ENCODE measurements around the gene ZDHHC11B.
"Not testable (repeated sequence)": the region's sequence is repeated elsewhere in the genome, so short reads cannot be mapped to it uniquely, and the experiment has no call there.

ZDHHC11B gene

GRCh38 chr5:765948-766631, 18.4 kb downstream of the ZDHHC11B start:
- 89 to 93% methylated on average over 16 to 18 of the region's 18 CpGs for WGBS, 2 experiments (ENCODE audit: insufficient coverage in 2 of 2)
- Histone ChIP-seq H3K27ac (ENCODE audit: low read depth, low read length, severe bottlenecking) (no peak overlapping the region), H3K4me1 (ENCODE audit: control insufficient read depth, insufficient read depth, low read length, poor library complexity, severe bottlenecking) (no peaks in the 10 kb centered on the region), H3K36me3 (ENCODE audit: control insufficient read depth, insufficient read depth, low read length) (no peaks in the 10 kb centered on the region), H3K9me3 (ENCODE audit: control insufficient read depth, low read length) (no peaks in the 10 kb centered on the region), H3K4me3 (ENCODE audit: extremely low read depth, insufficient read depth, low read length, poor library complexity, severe bottlenecking) (no peak overlapping the region)

DNA sequence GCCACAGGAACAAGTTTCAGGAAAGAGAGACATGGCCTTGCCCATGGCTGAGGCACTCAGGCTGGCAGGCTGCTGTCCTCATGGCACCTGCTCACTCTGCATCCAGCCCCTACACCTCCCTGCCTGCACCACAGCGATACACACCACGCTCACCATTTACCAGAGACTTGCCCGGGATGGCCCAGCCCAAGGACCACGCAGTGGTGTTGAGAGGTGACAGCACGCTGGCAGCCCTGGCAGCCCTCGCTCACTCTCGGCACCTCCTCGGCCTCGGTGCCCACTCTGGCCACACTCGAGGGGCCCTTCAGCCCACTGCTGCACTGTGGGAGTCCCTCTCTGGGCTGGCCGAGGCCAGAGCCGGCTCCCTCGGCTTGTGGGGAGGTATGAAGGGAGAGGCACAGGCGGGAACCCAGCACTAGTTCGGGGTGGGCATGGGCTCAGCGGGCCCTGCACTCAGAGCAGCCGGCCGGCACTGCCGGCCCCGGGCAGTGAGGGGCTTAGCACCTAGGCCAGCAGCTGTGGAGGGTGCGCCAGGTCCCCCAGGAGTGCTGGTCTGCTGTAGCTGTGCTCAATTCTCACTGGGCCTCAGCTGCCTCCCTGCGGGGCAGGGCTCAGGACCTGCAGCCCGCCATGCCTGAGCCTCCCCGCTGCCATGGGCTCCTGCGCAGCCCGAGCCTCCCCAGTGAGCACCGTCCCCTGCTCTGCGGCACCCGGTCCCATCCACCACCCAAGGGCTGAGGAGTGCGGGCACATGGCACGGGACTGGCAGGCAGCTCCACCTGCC, 20.3 kb downstream of the ZDHHC11B start:
- Histone ChIP-seq H3K36me3 (ENCODE audit: control insufficient read depth, insufficient read depth, low read length) (no peaks in the 10 kb centered on the region), H3K9me3 (ENCODE audit: control insufficient read depth, low read length) (no peaks in the 10 kb centered on the region), H3K4me1 (ENCODE audit: control insufficient read depth, insufficient read depth, low read length, poor library complexity, severe bottlenecking) (no peaks in the 10 kb centered on the region), H3K27ac (ENCODE audit: low read depth, low read length, severe bottlenecking) (no peak overlapping the region), H3K4me3 (ENCODE audit: extremely low read depth, insufficient read depth, low read length, poor library complexity, severe bottlenecking) (no peak overlapping the region)
- 95 to 96% methylated on average over 21 to 28 of the region's 31 CpGs for WGBS, 2 experiments (ENCODE audit: insufficient coverage in 2 of 2)

DNA sequence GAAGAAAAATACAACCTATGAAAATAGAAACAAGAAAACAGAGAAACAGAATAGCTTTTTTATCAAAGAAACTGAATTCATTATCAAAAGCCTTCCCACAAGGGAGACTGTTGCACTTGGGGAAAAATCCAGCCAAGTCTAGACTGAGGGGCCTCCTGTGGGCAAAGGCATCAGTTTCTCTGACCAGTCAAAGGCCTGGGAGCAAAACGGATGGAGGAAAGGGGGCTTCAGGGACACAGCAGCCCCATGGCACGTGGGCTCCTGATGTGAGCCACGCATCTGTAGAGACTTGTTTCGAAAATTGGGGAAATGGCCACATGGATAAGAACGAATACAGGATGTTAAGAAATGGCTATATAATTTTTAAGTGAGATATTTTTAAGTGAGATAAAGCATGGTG, 21.1 kb downstream of the ZDHHC11B start:
- Histone ChIP-seq H3K36me3 (ENCODE audit: control insufficient read depth, insufficient read depth, low read length) (no peaks in the 10 kb centered on the region), H3K4me1 (ENCODE audit: control insufficient read depth, insufficient read depth, low read length, poor library complexity, severe bottlenecking) (no peaks in the 10 kb centered on the region), H3K4me3 (ENCODE audit: extremely low read depth, insufficient read depth, low read length, poor library complexity, severe bottlenecking) (no peak overlapping the region), H3K9me3 (ENCODE audit: control insufficient read depth, low read length) (no peaks in the 10 kb centered on the region), H3K27ac (ENCODE audit: low read depth, low read length, severe bottlenecking) (no peak overlapping the region)
- WGBS, 2 experiments (ENCODE audit: insufficient coverage in 2 of 2) = 71 to 75% methylated on average over 5 of the region's 5 CpGs

- 88 to 95% methylated on average over 5 to 6 of the region's 8 CpGs for WGBS, 2 experiments (ENCODE audit: insufficient coverage in 2 of 2)
- not testable (repeated sequence) for H3K9me3 ChIP-seq (ENCODE audit: control insufficient read depth, low read length); H3K36me3 ChIP-seq (ENCODE audit: control insufficient read depth, insufficient read depth, low read length); H3K4me1 ChIP-seq (ENCODE audit: control insufficient read depth, insufficient read depth, low read length, poor library complexity, severe bottlenecking); H3K27ac ChIP-seq (ENCODE audit: low read depth, low read length, severe bottlenecking); H3K4me3 ChIP-seq (ENCODE audit: extremely low read depth, insufficient read depth, low read length, poor library complexity, severe bottlenecking)
Measured at GRCh38 chr5:762996-763395, 21.5 kb downstream of the ZDHHC11B start.

DNA sequence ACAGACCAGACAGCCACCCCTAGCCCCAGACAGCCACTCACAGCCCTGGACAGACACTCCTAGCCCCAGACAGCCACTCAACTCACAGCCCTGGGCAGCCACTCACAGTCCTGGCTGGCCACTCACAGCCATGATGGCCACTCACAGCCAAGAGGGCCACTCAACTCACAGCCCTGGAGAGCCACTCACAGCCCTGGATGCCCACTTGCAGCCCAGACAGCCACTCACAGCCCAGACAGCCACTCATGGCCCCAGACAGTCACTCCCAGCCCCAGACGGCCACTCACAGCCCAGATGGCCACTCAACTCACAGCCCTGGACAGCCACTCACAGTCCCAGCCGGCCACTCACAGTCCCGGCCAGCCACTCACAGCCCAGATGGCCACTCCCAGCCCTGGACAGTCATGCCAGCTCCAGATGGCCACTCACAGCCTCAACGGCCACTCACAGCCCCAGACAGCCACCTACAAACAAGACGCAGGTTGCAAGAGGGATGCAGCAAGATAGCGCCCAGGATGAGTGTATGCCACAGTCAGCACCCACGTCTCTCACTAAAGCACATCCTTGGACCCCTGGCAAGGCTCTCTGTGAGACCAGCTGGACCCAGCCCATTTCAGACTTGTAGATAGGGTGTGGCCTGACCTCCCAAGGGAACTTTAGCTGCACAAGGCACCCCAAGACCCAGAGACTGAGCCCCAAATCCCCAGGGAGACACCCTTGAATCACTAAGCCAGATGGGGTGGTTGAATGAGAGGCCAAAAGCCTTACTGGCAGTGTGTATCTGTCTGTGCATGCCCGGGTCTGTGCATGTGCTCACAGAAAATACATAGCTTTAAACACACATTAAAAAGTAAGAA, 22.4 kb downstream of the ZDHHC11B start:
- Histone ChIP-seq H3K27ac (ENCODE audit: low read depth, low read length, severe bottlenecking) (no peak overlapping the region), H3K9me3 (ENCODE audit: control insufficient read depth, low read length) (no peaks in the 10 kb centered on the region), H3K4me3 (ENCODE audit: extremely low read depth, insufficient read depth, low read length, poor library complexity, severe bottlenecking) (no peak overlapping the region), H3K36me3 (ENCODE audit: control insufficient read depth, insufficient read depth, low read length) (no peaks in the 10 kb centered on the region), H3K4me1 (ENCODE audit: control insufficient read depth, insufficient read depth, low read length, poor library complexity, severe bottlenecking) (no peaks in the 10 kb centered on the region)
- WGBS, 2 experiments (ENCODE audit: insufficient coverage in 2 of 2) = 87 to 90% methylated on average over 5 to 7 of the region's 8 CpGs

- H3K36me3 ChIP-seq (ENCODE audit: control insufficient read depth, insufficient read depth, low read length) = no peaks in the 10 kb centered on the region
- H3K4me1 ChIP-seq (ENCODE audit: control insufficient read depth, insufficient read depth, low read length, poor library complexity, severe bottlenecking) = no peaks in the 10 kb centered on the region
- no peak overlapping the region for H3K27ac ChIP-seq (ENCODE audit: low read depth, low read length, severe bottlenecking)
- whole genome bisulfite sequencing, 2 experiments (ENCODE audit: insufficient coverage in 2 of 2) = 84 to 91% methylated on average over 13 of the region's 15 CpGs
- H3K4me3 ChIP-seq (ENCODE audit: extremely low read depth, insufficient read depth, low read length, poor library complexity, severe bottlenecking) = no peak overlapping the region
- H3K9me3 ChIP-seq (ENCODE audit: control insufficient read depth, low read length) = no peaks in the 10 kb centered on the region
Measured at GRCh38 chr5:761059-761771, 23.3 kb downstream of the ZDHHC11B start.

GRCh38 chr5:760363-761058, 24.0 kb downstream of the ZDHHC11B start:
- H3K9me3 ChIP-seq (ENCODE audit: control insufficient read depth, low read length) = no peaks in the 10 kb centered on the region
- WGBS, 2 experiments (ENCODE audit: insufficient coverage in 2 of 2) = 89 to 91% methylated on average over 23 to 24 of the region's 24 CpGs
- H3K27ac ChIP-seq (ENCODE audit: low read depth, low read length, severe bottlenecking) = no peak overlapping the region

DNA sequence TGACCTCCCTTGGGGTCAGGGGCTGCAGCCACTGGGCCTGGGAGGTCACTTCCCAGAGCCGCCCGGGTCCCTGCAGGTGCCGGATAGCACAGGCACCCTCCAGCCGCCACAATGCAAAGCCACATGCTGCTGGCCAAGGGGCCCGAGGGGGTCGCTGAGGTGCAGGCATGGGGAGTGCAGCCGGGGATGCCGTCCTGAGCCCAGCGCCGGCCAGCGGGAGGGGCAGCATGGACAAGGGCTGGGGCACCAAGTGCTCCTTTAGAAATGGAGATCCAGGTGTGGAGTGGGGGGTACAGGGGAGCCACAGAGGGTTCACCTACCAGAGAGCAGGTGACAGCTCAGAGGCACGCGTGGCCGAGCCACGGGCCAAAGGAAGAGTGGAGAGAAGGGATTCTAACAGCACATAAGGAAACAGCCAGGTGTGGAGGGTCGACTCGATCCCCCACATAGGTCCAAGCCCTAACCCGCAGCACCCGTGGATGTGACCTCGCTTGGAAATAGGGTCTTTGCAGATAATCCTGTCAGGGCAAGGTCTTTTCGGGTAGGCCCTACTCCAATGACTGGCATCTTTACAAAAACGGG, 24.7 kb downstream of the ZDHHC11B start:
- H3K4me3 ChIP-seq (ENCODE audit: extremely low read depth, insufficient read depth, low read length, poor library complexity, severe bottlenecking) = no peak overlapping the region
- 96 to 97% methylated on average over 17 to 21 of the region's 22 CpGs for WGBS, 2 experiments (ENCODE audit: insufficient coverage in 2 of 2)
- H3K27ac ChIP-seq (ENCODE audit: low read depth, low read length, severe bottlenecking) = no peak overlapping the region
- no peaks in the 10 kb centered on the region for H3K9me3 ChIP-seq (ENCODE audit: control insufficient read depth, low read length)
- no peaks in the 10 kb centered on the region for H3K4me1 ChIP-seq (ENCODE audit: control insufficient read depth, insufficient read depth, low read length, poor library complexity, severe bottlenecking)
- H3K36me3 ChIP-seq (ENCODE audit: control insufficient read depth, insufficient read depth, low read length) = no peaks in the 10 kb centered on the region

More at GRCh38 chr5:760363-761058, 24.0 kb downstream of the ZDHHC11B start:
- no peak overlapping the region for H3K4me3 ChIP-seq (ENCODE audit: extremely low read depth, insufficient read depth, low read length, poor library complexity, severe bottlenecking)
- H3K4me1 ChIP-seq (ENCODE audit: control insufficient read depth, insufficient read depth, low read length, poor library complexity, severe bottlenecking) = no peaks in the 10 kb centered on the region
- no peaks in the 10 kb centered on the region for H3K36me3 ChIP-seq (ENCODE audit: control insufficient read depth, insufficient read depth, low read length)

- H3K9me3 ChIP-seq (ENCODE audit: control insufficient read depth, low read length) = no peaks in the 10 kb centered on the region
- H3K4me3 ChIP-seq (ENCODE audit: extremely low read depth, insufficient read depth, low read length, poor library complexity, severe bottlenecking) = no peak overlapping the region
- H3K27ac ChIP-seq (ENCODE audit: low read depth, low read length, severe bottlenecking) = no peak overlapping the region
- no peaks in the 10 kb centered on the region for H3K4me1 ChIP-seq (ENCODE audit: control insufficient read depth, insufficient read depth, low read length, poor library complexity, severe bottlenecking)
- WGBS, 2 experiments (ENCODE audit: insufficient coverage in 2 of 2) = 85 to 87% methylated on average over 23 to 33 of the region's 33 CpGs
- H3K36me3 ChIP-seq (ENCODE audit: control insufficient read depth, insufficient read depth, low read length) = no peaks in the 10 kb centered on the region
Measured at GRCh38 chr5:759111-759751, 25.3 kb downstream of the ZDHHC11B start.
